Caco-2 (cell line): Measurements from ENCODE around the gene SOS1. TPM values are rescaled to one million over a fixed set of nuclear protein-coding genes. Genes with fewer than 3 reads are reported as not detected.
A peak's percentile ranks its signal among the peaks of the same experiment; 100 is the strongest.

ENCODE experiments used
- BruUV-seq: library from RNA; stranded (reverse); fragments of 400-500 nt; replicated peaks from 2 replicates; lab custom pipeline; 2021; lab: Mats Ljungman, UMichigan
- CTCF ChIA-PET: fragments of 300-600 bp; sonication (Branson Sonifier 250); formaldehyde crosslinking; loops from one replicate; lab custom pipeline; 2022; ENCODE audit warnings: antibody characterized with exemption; lab: Charles Lee
- POLR2A ChIA-PET: fragments of 300-600 bp; sonication (Branson Sonifier 250); formaldehyde crosslinking; loops from one replicate; lab custom pipeline; 2022; ENCODE audit warnings: antibody characterized with exemption; lab: Charles Lee
- DNase-seq, 2 experiments: peaks; one replicate each; pipeline versions ENCODE4 v3.0.0 to v3.0.0-alpha.2; 2020 to 2022
- H3K27me3 ChIP-seq: replicated peaks from 2 replicates; pipeline ENCODE4 v1.6.0; 2011; ENCODE audit warnings: low read length; ENCODE audit not compliant: control insufficient read depth, insufficient read depth
- H3K36me3 ChIP-seq: 2 replicates; pipeline ENCODE4 v1.5.1; 2011; ENCODE audit warnings: low read length; ENCODE audit not compliant: control insufficient read depth, insufficient read depth
- H3K4me1 ChIP-seq: fragments of 250-450 bp; sonication (Bioruptor Pico); 2 replicates; pipeline ENCODE4 v1.5.1; 2020; ENCODE audit warnings: mild to moderate bottlenecking
- H3K4me3 ChIP-seq: 2 replicates; pipeline ENCODE4 v1.5.1; 2011; ENCODE audit warnings: low read depth, mild to moderate bottlenecking, control low read depth, low read length
- H3K9me3 ChIP-seq: fragments of 250-450 bp; sonication (Bioruptor Pico); 2 replicates; pipeline ENCODE4 v1.5.1; 2020; ENCODE audit warnings: mild to moderate bottlenecking, moderate library complexity
- H3K27ac Mint-ChIP-seq: one replicate; pipeline ENCODE4 v1.8.0; 2022; ENCODE audit warnings: mixed read lengths; ENCODE audit not compliant: unreplicated experiment
- H3K27me3 Mint-ChIP-seq: one replicate; pipeline ENCODE4 v1.8.0; 2022; ENCODE audit warnings: mixed read lengths; ENCODE audit not compliant: insufficient read depth, unreplicated experiment
- H3K36me3 Mint-ChIP-seq: one replicate; pipeline ENCODE4 v1.8.0; 2022; ENCODE audit warnings: mild to moderate bottlenecking, mixed read lengths; ENCODE audit not compliant: insufficient read depth, unreplicated experiment
- H3K4me1 Mint-ChIP-seq: one replicate; pipeline ENCODE4 v1.8.0; 2022; ENCODE audit warnings: low read depth, mixed read lengths; ENCODE audit not compliant: unreplicated experiment
- H3K4me3 Mint-ChIP-seq: one replicate; pipeline ENCODE4 v1.8.0; 2022; ENCODE audit warnings: mild to moderate bottlenecking, moderate library complexity, mixed read lengths; ENCODE audit not compliant: unreplicated experiment
- H3K9me3 Mint-ChIP-seq: one replicate; pipeline ENCODE4 v1.8.0; 2022; ENCODE audit warnings: mixed read lengths; ENCODE audit not compliant: unreplicated experiment
- intact Hi-C: fragments of 100-400 bp; cut with micrococcal nuclease; formaldehyde crosslinking; loops from one replicate; pipeline ENCODE4 v1.10.0; 2022; ENCODE audit not compliant: unreplicated experiment
- total RNA-seq: library from RNA; stranded (reverse); gene quantifications from 2 replicates; pipeline ENCODE4 v1.2.3, GENCODE V29; 2022
- TF ChIP-seq, protein P1 (sequence below), 2 experiments: fragments of 200-600 bp in 1 of 2; IDR thresholded peaks; 1 replicate in 1 of 2; 2 replicates in 1 of 2; pipeline versions ENCODE4 v1.5.1 to v1.8.0; 2011 to 2022; ENCODE audit warnings: antibody characterized with exemption in 1 of 2, control low read depth in 1 of 2, inconsistent platforms in 1 of 2, low read depth in 1 of 2, low read length in 1 of 2, mild to moderate bottlenecking in 1 of 2, moderate library complexity in 1 of 2; ENCODE audit not compliant: insufficient read depth in 1 of 2, severe bottlenecking in 1 of 2, unreplicated experiment in 1 of 2

SOS1 gene
- total RNA-seq, 1 experiment from 2014 or later: 49.7 TPM

- ChIA-PET POLR2A (interaction anchor here (0.6 to 1.7 kb wide), 11 partner anchors 10 to 369 kb away, joined by 3 to 12 read pairs (median 4); partner anchors contain the start of genes MAP4K3 and SRSF7), CTCF (interaction anchor here (0.9 to 4.1 kb wide), 3 partner anchors 26 to 173 kb away, joined by 3 to 42 read pairs (median 4); no protein-coding TSS in a partner anchor)
- Histone ChIP-seq H3K9me3 (no peaks in the 10 kb centered on the region), H3K4me3 (peak overlapping the region; percentile 62), H3K27me3 (no peaks in the 10 kb centered on the region), H3K4me1 (peaks cover 38% of the 10 kb centered on the region), H3K36me3 (no peaks in the 10 kb centered on the region)
- no peaks in the 10 kb centered on the region for H3K9me3 Mint-ChIP-seq
- peaks cover 49% of the 10 kb centered on the region for H3K36me3 Mint-ChIP-seq
- intact Hi-C loops: loop anchor here (5.0 to 10.0 kb wide), 2 partner anchors 176 to 518 kb away; partner anchors contain the start of gene HNRNPLL
- no peak for DNase-seq
- BruUV-seq: no TSS peak
- peaks cover 34% of the 10 kb centered on the region for H3K4me1 Mint-ChIP-seq
- no peaks in the 10 kb centered on the region for H3K27me3 Mint-ChIP-seq
- TF ChIP-seq, protein P1, sequence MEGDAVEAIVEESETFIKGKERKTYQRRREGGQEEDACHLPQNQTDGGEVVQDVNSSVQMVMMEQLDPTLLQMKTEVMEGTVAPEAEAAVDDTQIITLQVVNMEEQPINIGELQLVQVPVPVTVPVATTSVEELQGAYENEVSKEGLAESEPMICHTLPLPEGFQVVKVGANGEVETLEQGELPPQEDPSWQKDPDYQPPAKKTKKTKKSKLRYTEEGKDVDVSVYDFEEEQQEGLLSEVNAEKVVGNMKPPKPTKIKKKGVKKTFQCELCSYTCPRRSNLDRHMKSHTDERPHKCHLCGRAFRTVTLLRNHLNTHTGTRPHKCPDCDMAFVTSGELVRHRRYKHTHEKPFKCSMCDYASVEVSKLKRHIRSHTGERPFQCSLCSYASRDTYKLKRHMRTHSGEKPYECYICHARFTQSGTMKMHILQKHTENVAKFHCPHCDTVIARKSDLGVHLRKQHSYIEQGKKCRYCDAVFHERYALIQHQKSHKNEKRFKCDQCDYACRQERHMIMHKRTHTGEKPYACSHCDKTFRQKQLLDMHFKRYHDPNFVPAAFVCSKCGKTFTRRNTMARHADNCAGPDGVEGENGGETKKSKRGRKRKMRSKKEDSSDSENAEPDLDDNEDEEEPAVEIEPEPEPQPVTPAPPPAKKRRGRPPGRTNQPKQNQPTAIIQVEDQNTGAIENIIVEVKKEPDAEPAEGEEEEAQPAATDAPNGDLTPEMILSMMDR (IDR thresholded peaks at IDR 0.05; ENCODE audit: insufficient read depth in 1 of 2, low read depth in 1 of 2, low read length in 1 of 2, severe bottlenecking in 1 of 2, unreplicated experiment in 1 of 2): no peak
- no peak overlapping the region for H3K27ac Mint-ChIP-seq
- peak overlapping the region; percentile 91 for H3K4me3 Mint-ChIP-seq
These were observed 405 bp downstream of the SOS1 start for GRCh38 chr2:39120521-39120770.

- POLR2A ChIA-PET: interaction anchor here (0.6 to 1.7 kb wide), 10 partner anchors 9 to 369 kb away, joined by 3 to 12 read pairs (median 4); partner anchors contain the start of genes MAP4K3 and SRSF7
- Mint-ChIP-seq H3K27ac (peak overlapping the region; percentile 74), H3K4me1 (peaks cover 36% of the 10 kb centered on the region), H3K9me3 (no peaks in the 10 kb centered on the region), H3K36me3 (peaks cover 51% of the 10 kb centered on the region), H3K4me3 (peak overlapping the region; percentile 91), H3K27me3 (no peaks in the 10 kb centered on the region)
- peak; percentile 63 to 84 for DNase-seq
- Histone ChIP-seq H3K36me3 (no peaks in the 10 kb centered on the region), H3K4me3 (peak overlapping the region; percentile 62), H3K27me3 (no peaks in the 10 kb centered on the region), H3K9me3 (no peaks in the 10 kb centered on the region), H3K4me1 (peaks cover 33% of the 10 kb centered on the region)
- BruUV-seq: no TSS peak
- TF ChIP-seq, protein P1 (IDR thresholded peaks at IDR 0.05; ENCODE audit: insufficient read depth in 1 of 2, low read depth in 1 of 2, low read length in 1 of 2, severe bottlenecking in 1 of 2, unreplicated experiment in 1 of 2): peak in 1 of 2 experiments; percentile 11
- intact Hi-C loops: loop anchor here (2.0 to 10.0 kb wide), 3 partner anchors 61 to 518 kb away; partner anchors contain the start of gene HNRNPLL
- CTCF ChIA-PET: interaction anchor here (0.6 to 4.1 kb wide), 5 partner anchors 15 to 172 kb away, joined by 3 to 42 read pairs (median 3); no protein-coding TSS in a partner anchor
These were observed 925 bp downstream of the SOS1 start for GRCh38 chr2:39119732-39120520.

- BruUV-seq: TSS peak; percentile 39
- Histone ChIP-seq H3K36me3 (no peaks in the 10 kb centered on the region), H3K4me3 (peak overlapping the region; percentile 62), H3K4me1 (peaks cover 33% of the 10 kb centered on the region), H3K27me3 (no peaks in the 10 kb centered on the region), H3K9me3 (no peaks in the 10 kb centered on the region)
- CTCF ChIA-PET: interaction anchor here (0.6 to 4.1 kb wide), 2 partner anchors 110 to 171 kb away, joined by 3 to 42 read pairs; no protein-coding TSS in a partner anchor
- Mint-ChIP-seq H3K9me3 (no peaks in the 10 kb centered on the region), H3K27ac (peak overlapping the region; percentile 74), H3K4me1 (peaks cover 41% of the 10 kb centered on the region), H3K36me3 (peaks cover 48% of the 10 kb centered on the region), H3K4me3 (peak overlapping the region; percentile 91), H3K27me3 (no peaks in the 10 kb centered on the region)
- DNase-seq: no peak
- TF ChIP-seq, protein P1 (IDR thresholded peaks at IDR 0.05; ENCODE audit: insufficient read depth in 1 of 2, low read depth in 1 of 2, low read length in 1 of 2, severe bottlenecking in 1 of 2, unreplicated experiment in 1 of 2): no peak
- POLR2A ChIA-PET: interaction anchor here (0.8 kb wide), 1 partner anchor 367 kb away, joined by 5 read pairs; no protein-coding TSS in a partner anchor
- intact Hi-C loops: loop anchor here (2.0 kb wide), 1 partner anchor 60 kb away; no protein-coding TSS in a partner anchor
These were observed 1.9 kb downstream of the SOS1 start for GRCh38 chr2:39118786-39119499.
